SK-N-SH treated with all-trans-retinoic acid at 6 μM for 48 hours (cell line): ENCODE results near the gene CORO2A.

Experiments used
- ATAC-seq: fragments of 200-7000 bp; cut with Tn5 transposase; 3 replicates; pipeline ENCODE4 v1.9.1; 2020; ENCODE audit warnings: mild to moderate bottlenecking, moderate library complexity
- ARNTL ChIP-seq: fragments of 450-650 bp; formaldehyde crosslinking; IDR thresholded peaks from 2 replicates; pipeline ENCODE4 v1.5.0; 2020; ENCODE audit warnings: low read depth, mild to moderate bottlenecking, moderate library complexity, borderline replicate concordance
- BACH2 ChIP-seq: fragments of 250-450 bp; sonication (Bioruptor Pico); IDR thresholded peaks from 2 replicates; pipeline ENCODE4 v1.9.0; 2021; ENCODE audit warnings: mild to moderate bottlenecking, borderline replicate concordance
- CREB5 ChIP-seq: fragments of 250-450 bp; sonication (Bioruptor Pico); IDR thresholded peaks from 2 replicates; pipeline ENCODE4 v1.5.1; 2020; ENCODE audit warnings: low read depth, mild to moderate bottlenecking, moderate library complexity
- CSDC2 ChIP-seq: fragments of 250-450 bp; sonication (Bioruptor Pico); IDR thresholded peaks from 2 replicates; pipeline ENCODE4 v1.5.0; 2020; ENCODE audit warnings: mild to moderate bottlenecking, moderate library complexity
- CSRNP3 ChIP-seq: fragments of 250-450 bp; sonication (Bioruptor Pico); IDR thresholded peaks from 2 replicates; pipeline ENCODE4 v1.5.1; 2021; ENCODE audit warnings: mild to moderate bottlenecking, moderate library complexity
- ESRRG ChIP-seq: fragments of 250-450 bp; sonication (Bioruptor Pico); IDR thresholded peaks from 2 replicates; pipeline ENCODE4 v1.6.1; 2021; ENCODE audit warnings: mild to moderate bottlenecking
- GLIS3 ChIP-seq: fragments of 250-450 bp; sonication (Bioruptor Pico); IDR thresholded peaks from 2 replicates; pipeline ENCODE4 v1.5.0; 2020; ENCODE audit warnings: mild to moderate bottlenecking, moderate library complexity
- ISL1 ChIP-seq: fragments of 250-450 bp; sonication (Bioruptor Pico); IDR thresholded peaks from 2 replicates; pipeline ENCODE4 v2.1.2; 2022; ENCODE audit warnings: mild to moderate bottlenecking, moderate library complexity
- OSR1 ChIP-seq: fragments of 250-450 bp; sonication (Bioruptor Pico); IDR thresholded peaks from 2 replicates; pipeline ENCODE4 v1.8.0; 2022; ENCODE audit warnings: moderate library complexity, mild to moderate bottlenecking, inconsistent platforms
- POU6F1 ChIP-seq: fragments of 250-450 bp; sonication (Bioruptor Pico); IDR thresholded peaks from 2 replicates; pipeline ENCODE4 v1.8.0; 2021; ENCODE audit warnings: low read depth, mild to moderate bottlenecking, moderate library complexity, borderline replicate concordance
- PPARA ChIP-seq: fragments of 250-450 bp; sonication (Bioruptor Pico); IDR thresholded peaks from 2 replicates; pipeline ENCODE4 v1.5.0; 2020; ENCODE audit warnings: mild to moderate bottlenecking, borderline replicate concordance
- RARB ChIP-seq: fragments of 250-450 bp; sonication (Bioruptor Pico); IDR thresholded peaks from 2 replicates; pipeline ENCODE4 v1.8.0; 2021; ENCODE audit warnings: mild to moderate bottlenecking, moderate library complexity
- SNAI2 ChIP-seq: fragments of 250-450 bp; sonication (Bioruptor Pico); IDR thresholded peaks from 2 replicates; pipeline ENCODE4 v1.5.0; 2020; ENCODE audit warnings: mild to moderate bottlenecking, moderate library complexity
- TCF4 ChIP-seq: fragments of 250-450 bp; sonication (Bioruptor Pico); IDR thresholded peaks from 2 replicates; pipeline ENCODE4 v1.8.0; 2021; ENCODE audit warnings: mild to moderate bottlenecking, moderate library complexity, borderline replicate concordance
- TSHZ2 ChIP-seq: fragments of 250-450 bp; sonication (Bioruptor Pico); IDR thresholded peaks from 2 replicates; pipeline ENCODE4 v1.5.0; 2020; ENCODE audit warnings: mild to moderate bottlenecking, moderate library complexity
- ZC3H10 ChIP-seq: fragments of 250-450 bp; sonication (Bioruptor Pico); IDR thresholded peaks from 2 replicates; pipeline ENCODE4 v1.5.1; 2021; ENCODE audit warnings: mild to moderate bottlenecking, moderate library complexity
- ZFP3 ChIP-seq: fragments of 250-450 bp; sonication (Bioruptor Pico); IDR thresholded peaks from 2 replicates; pipeline ENCODE4 v1.5.0; 2020; ENCODE audit warnings: mild to moderate bottlenecking, moderate library complexity
- ZFP30 ChIP-seq: fragments of 450-650 bp; formaldehyde crosslinking; IDR thresholded peaks from 2 replicates; pipeline ENCODE4 v1.5.0; 2022; ENCODE audit warnings: mild to moderate bottlenecking, moderate library complexity
- ZNF565 ChIP-seq: fragments of 450-650 bp; formaldehyde crosslinking; conservative IDR thresholded peaks from 2 replicates; pipeline ENCODE4 v1.5.0; 2020; ENCODE audit warnings: low read depth, mild to moderate bottlenecking, moderate library complexity
- ZNF8 ChIP-seq: fragments of 450-650 bp; formaldehyde crosslinking; IDR thresholded peaks from 2 replicates; pipeline ENCODE4 v1.5.0; 2020; ENCODE audit warnings: mild to moderate bottlenecking, moderate library complexity

The CORO2A gene

GRCh38 chr9:98099898-98100297, 92.5 kb downstream of the CORO2A start:
- no peak for ATAC-seq

GRCh38 chr9:98099346-98099745, 93.1 kb downstream of the CORO2A start:
- ATAC-seq: no peak
- TF ChIP-seq GLIS3 (CRISPR knock-in tag) (no peak), ISL1 (CRISPR knock-in tag) (no peak), POU6F1 (CRISPR knock-in tag) (no peak), ZFP3 (CRISPR knock-in tag) (no peak), ZNF8 (CRISPR knock-in tag) (no peak), ESRRG (no peak), SNAI2 (no peak), PPARA (CRISPR knock-in tag) (no peak), OSR1 (CRISPR knock-in tag) (no peak), ZNF565 (CRISPR knock-in tag) (no peak), TCF4 (CRISPR knock-in tag) (no peak), ZFP30 (CRISPR knock-in tag) (no peak), TSHZ2 (CRISPR knock-in tag) (no peak), CREB5 (CRISPR knock-in tag) (no peak), CSDC2 (no peak), BACH2 (CRISPR knock-in tag) (no peak), RARB (no peak)

More at GRCh38 chr9:98099898-98100297, 92.5 kb downstream of the CORO2A start:
- TF ChIP-seq PPARA (CRISPR knock-in tag) (no peak), ARNTL (CRISPR knock-in tag) (no peak), ZFP30 (CRISPR knock-in tag) (no peak), ESRRG (no peak), TCF4 (CRISPR knock-in tag) (no peak), ZNF8 (CRISPR knock-in tag) (no peak), OSR1 (CRISPR knock-in tag) (no peak), CREB5 (CRISPR knock-in tag) (no peak), ISL1 (CRISPR knock-in tag) (no peak), TSHZ2 (CRISPR knock-in tag) (no peak), CSDC2 (no peak), SNAI2 (no peak), ZC3H10 (CRISPR knock-in tag) (no peak), ZFP3 (CRISPR knock-in tag) (no peak), CSRNP3 (CRISPR knock-in tag) (no peak), ZNF565 (CRISPR knock-in tag) (no peak), RARB (no peak), GLIS3 (CRISPR knock-in tag) (no peak)
